Endothelial cell of umbilical vein (primary cell): Measurements from ENCODE around the gene PACS1.

Experiments
- EZH2 ChIP-seq: IDR thresholded peaks from 2 replicates; pipeline ENCODE4 v1.6.1; 2012; ENCODE audit warnings: borderline replicate concordance, low read depth, mild to moderate bottlenecking, moderate library complexity, low read length, inconsistent platforms; ENCODE audit not compliant: severe bottlenecking
- FOS ChIP-seq: IDR thresholded peaks from 2 replicates; pipeline ENCODE4 v1.6.1; 2011; ENCODE audit warnings: mild to moderate bottlenecking, low read length, moderate library complexity, borderline replicate concordance; ENCODE audit not compliant: insufficient read depth
- JUN ChIP-seq: IDR thresholded peaks from 2 replicates; pipeline ENCODE4 v1.6.1; 2011; ENCODE audit warnings: borderline replicate concordance, low read depth; ENCODE audit not compliant: insufficient read length, insufficient read depth
- POLR2A ChIP-seq: IDR thresholded peaks from 2 replicates; pipeline ENCODE4 v1.6.1; 2012; ENCODE audit warnings: low read depth, mild to moderate bottlenecking, control low read depth, low read length
- POLR2AphosphoS5 ChIP-seq: IDR thresholded peaks from 2 replicates; pipeline ENCODE4 v1.6.1; 2012; ENCODE audit warnings: low read depth, mild to moderate bottlenecking, control low read depth, low read length, moderate library complexity; ENCODE audit not compliant: insufficient read depth
- TF ChIP-seq, protein P1 (sequence below), 2 donors: IDR thresholded peaks; 1 replicate in 1 of 2; 2 replicates in 1 of 2; pipeline ENCODE4 v1.5.1; 2011; ENCODE audit warnings: low read length in 2 of 2, mild to moderate bottlenecking in 2 of 2, moderate library complexity in 2 of 2, control low read depth in 1 of 2, inconsistent platforms in 1 of 2, low read depth in 1 of 2; ENCODE audit not compliant: insufficient read depth in 1 of 2; ENCODE audit errors: extremely low read depth in 1 of 2

DNA sequence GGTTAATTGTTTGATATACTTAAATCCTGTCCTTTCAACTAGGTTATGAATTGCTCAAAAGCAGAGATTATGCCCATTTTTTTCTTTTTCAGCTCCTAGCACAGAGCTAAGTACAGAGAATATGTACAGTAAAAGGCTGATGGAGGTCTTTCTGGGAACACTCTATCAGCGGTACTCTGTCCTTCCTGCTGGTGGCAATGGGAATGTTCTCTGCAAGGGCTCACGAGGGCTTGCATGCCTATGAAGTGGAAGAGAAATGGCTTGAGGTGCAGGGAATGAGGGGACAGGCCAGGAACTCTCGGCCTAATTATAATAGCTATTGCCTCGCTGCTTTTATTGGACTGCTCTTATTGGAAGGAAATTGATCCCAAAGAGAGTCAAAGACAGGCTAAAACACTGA lies 114.7 kb downstream of the PACS1 start:
- TF ChIP-seq, protein P1, sequence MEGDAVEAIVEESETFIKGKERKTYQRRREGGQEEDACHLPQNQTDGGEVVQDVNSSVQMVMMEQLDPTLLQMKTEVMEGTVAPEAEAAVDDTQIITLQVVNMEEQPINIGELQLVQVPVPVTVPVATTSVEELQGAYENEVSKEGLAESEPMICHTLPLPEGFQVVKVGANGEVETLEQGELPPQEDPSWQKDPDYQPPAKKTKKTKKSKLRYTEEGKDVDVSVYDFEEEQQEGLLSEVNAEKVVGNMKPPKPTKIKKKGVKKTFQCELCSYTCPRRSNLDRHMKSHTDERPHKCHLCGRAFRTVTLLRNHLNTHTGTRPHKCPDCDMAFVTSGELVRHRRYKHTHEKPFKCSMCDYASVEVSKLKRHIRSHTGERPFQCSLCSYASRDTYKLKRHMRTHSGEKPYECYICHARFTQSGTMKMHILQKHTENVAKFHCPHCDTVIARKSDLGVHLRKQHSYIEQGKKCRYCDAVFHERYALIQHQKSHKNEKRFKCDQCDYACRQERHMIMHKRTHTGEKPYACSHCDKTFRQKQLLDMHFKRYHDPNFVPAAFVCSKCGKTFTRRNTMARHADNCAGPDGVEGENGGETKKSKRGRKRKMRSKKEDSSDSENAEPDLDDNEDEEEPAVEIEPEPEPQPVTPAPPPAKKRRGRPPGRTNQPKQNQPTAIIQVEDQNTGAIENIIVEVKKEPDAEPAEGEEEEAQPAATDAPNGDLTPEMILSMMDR (IDR thresholded peaks at IDR 0.05; ENCODE audit: extremely low read depth in 1 of 2, insufficient read depth in 1 of 2, low read depth in 1 of 2, low read length in 2 of 2) = no peak
- TF ChIP-seq JUN (no peak), POLR2AphosphoS5 (no peak), POLR2A (no peak), EZH2 (no peak), FOS (no peak)
